Measurements from ENCODE around the gene NBAS.

- TF ChIP-seq EZH2 (IDR thresholded peaks at IDR 0.05; ENCODE audit: insufficient read depth, poor library complexity, severe bottlenecking) (no peak), EZH2phosphoT487 (IDR thresholded peaks at IDR 0.05; ENCODE audit: insufficient read depth, low read depth) (no peak)
These were observed 19.3 kb upstream of the NBAS start for GRCh38 chr2:15580451-15580850.

Data from GM23248 (cell line).